Fibroblast of skin of right quadriceps (primary cell): ENCODE results near the gene TMEM74B.

Source experiments
- DNase-seq: peaks from one replicate; pipeline ENCODE4 v3.0.0-alpha.2; 2013

The TMEM74B gene

DNA sequence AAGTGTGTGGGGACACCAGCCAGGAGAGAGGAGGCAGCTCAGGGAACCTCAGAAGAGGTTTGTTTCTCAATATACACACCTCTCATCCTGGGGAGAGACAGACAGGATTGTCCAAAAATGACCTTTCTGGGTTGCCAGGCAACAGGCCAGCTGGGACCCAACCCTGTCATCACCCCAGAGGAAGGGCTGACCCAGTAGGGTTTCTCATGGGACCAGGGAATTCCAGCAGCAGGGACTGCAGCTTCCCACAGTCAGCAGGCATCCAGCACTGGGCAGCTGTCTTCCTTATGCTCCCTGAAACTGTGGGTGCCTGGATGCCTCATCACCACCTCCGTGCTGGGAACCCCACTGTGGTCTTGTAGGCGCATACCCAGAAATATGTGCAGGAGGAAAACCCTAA lies 19.8 kb upstream of the TMEM74B start:
- DNase-seq, result no peak

DNA sequence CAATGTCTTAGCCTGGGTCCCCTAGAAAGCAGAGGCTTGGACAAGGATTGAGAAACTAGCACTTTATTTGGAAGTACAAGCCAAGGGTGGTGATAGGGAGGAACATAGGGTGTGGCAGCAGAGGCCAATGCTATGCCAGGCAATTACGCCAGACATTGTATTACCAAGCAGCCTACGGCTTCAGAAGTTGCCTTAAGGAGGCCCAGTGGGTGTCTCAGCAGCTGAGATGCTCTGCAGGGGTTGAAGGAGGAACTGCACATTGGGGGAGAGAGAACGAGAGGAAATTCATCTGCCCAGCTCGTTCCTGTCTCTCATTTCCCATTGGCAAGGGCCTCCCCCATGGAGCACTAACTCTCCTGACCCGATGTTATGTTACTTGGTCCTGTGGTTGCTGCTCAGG lies 19.3 kb upstream of the TMEM74B start:
- no peak for DNase-seq

DNA sequence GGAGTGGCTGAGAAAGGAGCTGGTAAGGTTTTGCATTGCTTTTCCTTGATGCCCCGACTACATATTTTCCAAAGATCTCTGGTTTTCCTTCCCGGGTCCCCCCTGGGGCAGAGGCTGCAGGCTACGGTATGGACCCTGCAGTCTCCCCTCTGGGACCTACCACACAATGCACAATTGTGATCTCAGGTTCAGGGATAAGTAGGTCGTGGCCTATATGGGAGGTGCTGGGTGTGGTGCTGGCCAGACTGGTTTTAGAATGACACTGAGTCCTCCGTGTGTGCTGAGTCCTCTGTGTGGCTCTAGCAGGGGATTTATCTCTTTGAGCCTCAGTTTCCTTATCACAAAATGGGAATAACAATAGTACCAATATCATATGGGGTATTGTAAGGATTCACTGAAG lies 18.8 kb upstream of the TMEM74B start:
- DNase-seq, result no peak

DNA sequence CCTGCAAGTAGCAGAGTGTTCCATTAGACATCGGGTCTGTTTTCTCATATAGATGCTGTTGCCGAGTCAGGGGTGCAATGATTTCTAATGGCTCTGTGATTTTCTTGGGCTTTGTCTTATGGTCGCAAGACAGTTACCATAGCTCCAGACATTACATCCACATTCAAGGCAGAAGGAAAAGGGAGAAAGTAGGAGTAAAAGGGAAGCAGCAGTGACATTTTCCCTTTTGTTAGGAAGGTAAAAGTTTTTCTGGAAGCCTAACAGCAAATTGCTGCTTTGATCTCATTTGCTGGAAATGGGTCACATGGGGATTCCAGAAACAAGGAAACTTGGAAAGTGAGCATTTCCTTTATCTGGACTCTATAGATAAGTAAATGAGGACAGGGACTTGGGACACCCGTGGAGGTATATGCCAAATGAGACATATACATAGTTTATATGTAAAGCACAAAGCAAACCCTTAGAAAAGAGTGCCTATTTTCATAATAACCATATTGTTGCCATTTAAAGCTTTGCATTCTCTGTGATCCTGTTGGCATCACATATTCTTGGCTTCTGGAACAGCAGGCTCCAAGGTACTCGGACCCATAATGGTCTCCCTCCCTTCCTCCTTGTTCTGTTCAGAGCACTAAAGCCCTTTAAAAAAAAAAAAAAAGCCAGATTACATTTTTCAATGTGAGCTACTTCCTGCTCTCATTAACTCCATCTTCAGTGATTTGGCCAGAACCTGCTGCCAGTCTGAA lies 18.2 kb upstream of the TMEM74B start, which contains the start of gene C20orf202:
Gene C20orf202 (plus strand): TSS at position 693 of the 743 bp plus-strand sequence. CDS start 132 bp downstream, outside the sequence.
- no peak for DNase-seq

DNA sequence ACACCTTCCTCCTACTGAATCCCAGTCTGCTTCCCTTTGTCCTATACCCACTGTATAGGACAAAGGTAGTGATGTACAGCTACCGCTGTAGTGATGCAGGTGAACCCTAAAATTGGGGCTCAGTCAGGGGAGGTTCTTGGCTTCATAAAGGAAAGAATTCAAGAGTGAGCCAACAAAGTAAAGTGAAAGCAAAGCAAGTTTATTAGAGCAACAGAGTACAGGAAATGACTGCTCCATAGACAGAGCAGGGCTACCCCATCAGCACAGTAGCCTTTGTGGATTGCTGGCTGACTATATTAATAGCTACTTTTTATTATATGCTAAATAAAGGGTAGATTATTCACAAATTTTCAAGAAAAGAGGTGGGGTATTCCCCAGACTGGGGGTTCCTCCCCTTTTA lies 15.2 kb upstream of the TMEM74B start:
- no peak for DNase-seq

DNA sequence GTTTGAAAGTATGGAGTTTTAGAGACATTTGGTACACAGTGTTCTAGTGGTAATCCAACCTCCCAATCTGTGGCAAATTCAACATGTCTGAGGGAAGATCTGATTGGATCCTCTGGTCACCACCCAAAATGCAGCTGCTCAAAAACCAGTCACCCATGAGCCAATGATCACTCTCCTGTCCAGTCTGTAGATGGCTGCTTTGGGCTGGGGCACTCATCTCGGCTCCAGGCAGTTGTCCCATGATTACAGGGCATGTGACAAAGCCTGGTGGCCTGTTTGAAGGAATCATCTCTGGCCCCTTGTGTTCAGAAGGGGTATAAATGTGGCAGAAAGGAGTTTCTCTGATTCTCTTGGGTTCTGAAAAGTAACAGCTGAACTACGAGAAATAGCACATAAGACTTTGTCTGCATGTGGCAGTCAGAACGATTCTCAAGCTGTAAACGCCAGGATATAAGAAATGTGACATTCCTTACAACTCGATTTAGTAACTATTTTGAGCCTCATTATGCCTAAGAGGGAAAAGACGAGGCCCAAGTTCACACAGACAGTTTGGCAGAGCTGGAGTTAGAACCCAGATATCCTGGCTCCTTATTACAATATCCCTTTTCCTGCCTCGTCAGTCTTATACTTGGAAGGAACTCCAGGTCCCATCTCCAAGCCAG lies 14.6 kb upstream of the TMEM74B start:
- DNase-seq, result no peak

DNA sequence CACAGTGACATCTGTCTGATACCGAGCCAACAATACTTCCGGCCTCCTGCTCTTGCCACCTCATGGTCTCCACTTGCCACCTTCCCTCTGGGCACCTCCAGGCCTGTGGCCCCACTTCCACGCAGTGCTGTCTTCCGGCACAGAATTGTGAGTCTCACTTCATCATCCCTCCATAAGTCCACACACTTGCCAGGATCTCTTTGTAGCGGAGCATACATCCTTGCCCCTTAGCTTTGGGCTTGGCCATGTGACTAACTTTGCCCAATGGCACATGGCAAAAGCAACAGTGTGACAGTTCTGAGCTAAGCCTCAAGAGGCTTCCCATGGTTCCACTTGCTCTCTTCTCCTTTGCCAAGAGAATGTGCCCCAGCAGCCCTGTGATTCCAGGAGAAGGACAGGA lies 14.0 kb upstream of the TMEM74B start:
- DNase-seq, result no peak

DNA sequence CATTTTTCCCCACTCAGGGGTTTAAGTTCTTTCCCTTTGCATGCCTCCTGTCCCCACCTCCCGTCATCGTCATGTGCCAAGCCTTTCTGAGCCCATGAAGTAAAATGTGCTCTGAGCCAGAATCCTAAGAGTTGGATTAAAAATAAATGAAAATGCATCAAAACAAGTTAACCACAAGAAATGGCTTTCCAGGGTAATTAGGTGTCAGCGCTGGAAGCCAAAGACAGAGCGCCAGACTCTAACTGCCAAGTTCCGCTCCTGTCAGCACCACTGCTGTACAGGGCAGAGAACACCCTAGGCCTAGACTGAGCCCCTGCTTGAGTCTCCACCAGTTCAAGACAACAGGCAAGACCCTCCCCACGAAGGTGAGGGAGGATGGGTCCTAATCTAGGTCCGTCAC lies 13.0 kb upstream of the TMEM74B start:
- DNase-seq, result no peak

DNA sequence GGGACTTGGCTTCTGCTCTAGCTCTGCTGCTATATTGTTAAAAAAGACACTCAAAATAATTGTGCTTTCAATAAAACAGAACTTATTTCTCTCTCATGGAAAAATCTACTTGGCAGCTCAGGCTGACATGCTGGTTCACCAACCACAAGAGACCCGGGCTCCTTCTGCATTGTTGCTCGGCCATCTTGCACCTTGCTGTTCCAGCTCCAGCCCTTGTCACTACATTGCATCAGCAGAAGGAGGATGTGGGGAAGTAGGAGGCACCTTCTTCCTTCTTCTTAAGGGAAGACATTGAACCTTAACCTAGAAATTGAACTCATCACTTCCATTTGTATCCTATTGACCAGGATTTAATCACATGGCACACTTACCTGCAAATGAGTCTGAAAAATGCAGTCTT lies 11.9 kb upstream of the TMEM74B start:
- no peak for DNase-seq

DNA sequence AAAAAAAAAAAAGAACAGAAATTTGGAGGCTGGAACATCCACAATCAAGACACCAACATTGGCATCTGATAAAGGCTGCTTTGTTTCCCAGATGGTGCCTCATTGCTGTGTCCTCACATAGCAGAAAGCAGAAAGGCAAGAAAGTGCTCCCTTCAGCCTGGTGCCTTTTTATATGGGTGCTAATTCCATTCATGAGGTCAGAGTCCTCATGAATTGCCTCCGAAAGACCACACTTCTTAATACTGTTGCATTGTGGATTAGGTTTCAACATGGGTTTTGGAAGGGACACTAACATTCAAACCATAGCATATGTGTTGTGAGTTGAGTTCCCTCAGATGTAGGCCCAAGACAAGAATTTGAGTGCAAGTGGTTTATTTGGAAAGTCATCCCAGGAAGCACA lies 10.4 kb upstream of the TMEM74B start:
- no peak for DNase-seq

DNA sequence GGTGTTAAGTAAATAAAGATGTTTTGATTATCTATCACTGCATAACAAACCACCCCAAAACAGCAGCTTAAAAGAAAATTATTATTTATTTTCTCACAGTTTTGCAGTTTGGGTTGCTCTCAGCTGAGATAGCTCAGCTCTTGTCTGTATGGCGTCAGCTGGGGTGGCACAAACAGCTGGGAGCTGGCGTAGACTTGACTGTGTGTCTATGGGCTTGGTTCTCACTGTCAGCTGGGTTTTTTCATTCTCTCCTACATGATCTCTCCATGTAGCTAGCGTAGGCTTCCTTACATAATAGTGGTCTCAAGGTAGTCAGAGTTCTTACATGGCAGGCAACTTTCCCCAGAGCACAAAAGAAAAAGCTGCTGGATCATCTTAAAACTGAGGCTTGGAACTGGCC lies 6.5 kb upstream of the TMEM74B start:
- DNase-seq, result no peak

DNA sequence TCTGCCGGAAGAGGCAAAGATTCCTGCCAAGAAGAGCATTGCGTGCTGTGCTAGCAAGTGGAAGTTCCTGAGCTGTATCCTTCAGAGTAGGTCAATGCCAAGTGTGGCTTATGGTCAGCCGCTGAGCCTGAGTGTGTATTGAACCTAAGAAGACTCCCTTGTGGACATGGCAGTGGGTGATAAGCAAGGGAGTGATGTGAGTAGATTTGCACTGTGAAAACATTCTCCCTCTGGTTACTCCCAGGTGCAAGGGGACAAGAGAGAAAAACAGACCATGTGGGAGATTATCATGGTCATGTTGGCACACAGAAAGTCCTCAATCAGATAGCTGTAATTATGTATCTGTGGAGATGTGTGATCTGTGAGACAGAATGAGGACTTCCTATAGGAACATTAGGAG lies 6.1 kb upstream of the TMEM74B start:
- no peak for DNase-seq

DNA sequence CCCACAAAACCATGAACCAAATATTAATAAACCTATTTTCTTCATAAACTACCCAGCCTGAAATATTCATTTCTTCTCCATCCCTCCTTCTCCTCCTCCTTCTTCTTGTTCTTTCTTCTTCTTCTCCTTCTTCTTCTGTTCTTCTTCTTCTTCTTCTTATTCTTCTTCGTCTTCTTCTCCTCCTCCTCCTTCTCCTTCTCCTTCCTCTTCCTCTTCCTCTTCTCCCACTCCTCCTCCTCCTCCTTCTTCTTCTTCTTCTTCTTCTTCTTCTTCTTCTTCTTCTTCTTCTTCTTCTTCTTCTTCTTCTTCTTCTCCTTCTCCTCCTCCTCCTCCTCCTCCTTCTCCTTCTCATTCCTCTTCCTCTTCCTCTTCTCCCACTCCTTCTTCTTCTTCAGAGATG lies 5.0 kb upstream of the TMEM74B start:
- no peak for DNase-seq

DNA sequence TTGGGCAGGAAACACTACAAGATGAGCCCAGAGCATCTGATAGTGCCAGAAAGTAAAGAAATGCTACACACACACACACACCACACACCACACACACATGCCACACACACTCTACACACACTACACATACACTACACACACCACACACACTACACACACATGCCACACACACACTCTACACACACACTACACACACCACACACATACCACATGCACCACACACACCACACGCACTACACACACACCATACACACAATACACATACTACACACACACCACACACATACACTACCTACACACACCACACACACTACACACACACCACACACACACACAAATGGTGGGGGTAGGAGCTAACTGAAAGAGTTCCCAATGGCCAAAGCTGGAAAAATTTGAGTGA lies 3.6 kb upstream of the TMEM74B start:
- DNase-seq, result no peak

DNA sequence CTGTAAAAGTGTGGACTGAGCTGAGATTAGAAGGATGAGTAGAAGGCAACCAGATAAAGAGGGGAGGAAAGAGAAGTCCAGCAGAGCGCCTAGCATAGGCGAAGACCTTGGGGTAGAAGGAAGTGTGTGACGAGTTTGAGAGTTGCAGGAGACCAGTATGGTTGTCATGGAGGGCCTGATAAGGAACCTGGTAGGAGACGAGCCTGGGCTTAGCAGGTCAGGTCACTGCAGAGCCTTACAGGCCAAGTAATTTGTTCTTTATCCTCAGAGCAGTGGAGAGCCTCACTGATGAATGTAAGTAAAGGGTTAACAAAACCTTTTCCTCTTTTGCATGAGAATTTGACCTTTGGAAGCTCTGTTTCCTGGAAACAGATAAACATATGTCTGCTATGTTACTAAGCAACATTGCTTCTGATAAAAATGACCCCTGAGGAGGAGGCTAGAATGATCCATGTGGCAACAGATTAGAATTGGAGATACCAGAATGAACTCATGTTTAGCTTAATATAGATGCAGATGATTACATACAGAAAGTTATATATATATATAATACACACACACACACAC lies 2.9 kb upstream of the TMEM74B start:
- no peak for DNase-seq

DNA sequence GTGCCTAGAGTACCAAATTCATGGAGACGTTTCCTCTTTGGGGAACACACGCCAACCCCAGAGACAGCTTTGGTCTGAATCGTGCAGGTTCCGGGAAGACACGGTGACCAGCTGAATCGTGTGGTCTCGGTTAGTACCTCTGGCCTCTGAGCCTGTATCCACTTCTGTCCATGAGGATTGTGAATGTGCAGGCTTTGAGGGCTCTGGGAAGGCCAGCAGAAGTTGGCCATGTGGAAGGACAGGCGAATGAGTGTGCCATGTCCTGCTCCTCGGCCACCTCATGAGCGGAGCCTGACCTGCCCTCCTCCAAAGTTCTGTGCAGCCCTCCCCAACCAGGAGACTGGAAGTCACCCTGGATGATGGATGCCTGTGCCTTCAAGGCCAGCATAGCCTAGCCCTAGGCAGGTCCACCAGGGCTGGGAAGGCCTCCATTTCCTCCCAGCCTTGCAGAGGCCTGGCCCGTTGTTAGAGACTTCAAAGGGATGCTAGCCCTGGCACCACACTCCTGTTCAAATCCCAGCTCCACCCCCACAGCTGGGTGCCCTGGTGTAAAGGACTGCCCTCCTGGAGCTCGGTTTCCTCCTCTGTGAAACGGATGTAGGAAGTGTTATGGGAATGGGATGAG lies 1.7 kb upstream of the TMEM74B start:
- DNase-seq, result no peak

DNA sequence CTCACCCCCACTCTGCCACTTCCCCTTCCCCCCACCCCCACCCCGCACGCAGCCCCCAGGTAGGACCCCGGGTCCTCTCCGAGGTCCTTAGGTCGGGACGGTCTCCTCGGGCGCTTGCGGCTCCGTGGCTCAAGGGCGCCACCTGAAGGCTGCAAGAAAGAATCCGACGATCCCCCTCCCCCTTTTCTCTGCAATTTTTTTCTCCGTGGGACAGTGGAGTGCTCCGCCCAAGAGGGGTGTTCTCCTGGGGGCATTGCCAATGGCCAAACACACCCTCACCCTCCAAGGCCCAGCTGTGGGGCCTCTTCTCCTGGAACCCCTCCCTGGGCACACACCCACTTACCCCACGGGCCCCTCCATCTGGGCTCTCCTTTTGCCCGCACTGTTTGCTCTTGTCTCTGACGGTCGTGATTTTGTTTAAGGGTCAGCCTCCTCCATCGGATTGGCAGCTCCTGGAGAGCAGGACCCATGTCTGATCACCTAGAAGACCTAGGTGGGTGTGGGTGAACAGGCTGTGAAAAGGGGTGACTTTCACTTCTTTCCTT lies 1.1 kb upstream of the TMEM74B start:
- DNase-seq, result peak; percentile 39

DNA sequence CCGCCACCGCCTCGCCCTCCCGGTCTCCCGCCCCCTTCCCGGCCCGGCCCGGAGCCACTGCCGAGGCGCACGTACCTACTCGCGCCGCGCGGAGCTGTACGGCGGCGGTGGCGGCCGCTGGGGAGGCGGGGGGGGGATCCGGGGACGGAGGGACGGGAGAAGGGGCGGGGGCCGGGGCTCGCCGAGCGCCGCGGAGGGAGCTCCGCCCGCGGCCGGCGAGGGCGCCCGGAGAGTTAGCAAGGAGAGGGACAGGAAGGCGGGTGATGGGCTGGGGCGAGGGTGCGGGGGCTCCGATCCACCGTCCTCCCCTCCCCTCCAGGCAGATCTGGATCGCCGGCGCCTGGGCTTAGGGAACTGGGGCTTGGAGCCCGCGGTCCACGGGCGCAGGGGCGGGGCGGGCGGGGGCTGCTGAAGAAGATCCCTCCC lies 548 bp upstream of the TMEM74B start:
- no peak for DNase-seq

DNA sequence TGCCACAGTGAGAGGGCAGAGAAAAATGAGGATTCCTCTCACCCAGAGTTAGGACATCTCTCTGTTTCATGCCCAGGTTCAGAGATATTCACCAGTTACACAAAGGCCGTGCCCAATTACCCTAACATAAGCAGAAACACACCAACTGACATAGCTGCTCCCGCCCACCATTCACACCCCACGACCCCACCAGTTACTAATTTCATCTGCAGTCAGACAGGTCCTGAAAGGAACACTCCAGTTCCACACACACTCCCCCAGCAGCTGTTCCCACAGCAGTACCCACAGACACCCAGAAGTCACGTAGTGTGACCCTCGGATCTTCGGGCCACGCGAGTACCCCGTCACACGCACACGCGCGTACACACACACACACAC lies 532 bp downstream of the TMEM74B start:
- no peak for DNase-seq

DNA sequence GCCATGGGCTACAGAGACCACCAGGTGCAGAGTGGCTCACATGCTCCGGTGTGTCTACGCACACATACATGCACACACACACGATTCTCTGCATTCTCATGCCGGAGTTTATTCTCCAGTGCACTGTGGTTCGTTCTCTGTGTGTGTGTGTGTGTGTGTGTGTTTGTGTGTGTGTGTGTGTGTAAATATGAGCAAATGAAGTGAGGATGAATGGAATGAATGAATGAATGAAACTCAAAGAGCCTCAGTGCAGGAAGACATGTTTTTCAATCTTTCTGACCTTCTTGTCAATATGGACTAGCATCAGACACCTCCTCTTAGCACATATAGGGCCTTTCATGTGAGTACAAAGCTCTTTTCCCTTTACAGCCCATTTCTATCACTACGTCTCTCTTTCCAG lies 1.6 kb downstream of the TMEM74B start:
- DNase-seq, result no peak

DNA sequence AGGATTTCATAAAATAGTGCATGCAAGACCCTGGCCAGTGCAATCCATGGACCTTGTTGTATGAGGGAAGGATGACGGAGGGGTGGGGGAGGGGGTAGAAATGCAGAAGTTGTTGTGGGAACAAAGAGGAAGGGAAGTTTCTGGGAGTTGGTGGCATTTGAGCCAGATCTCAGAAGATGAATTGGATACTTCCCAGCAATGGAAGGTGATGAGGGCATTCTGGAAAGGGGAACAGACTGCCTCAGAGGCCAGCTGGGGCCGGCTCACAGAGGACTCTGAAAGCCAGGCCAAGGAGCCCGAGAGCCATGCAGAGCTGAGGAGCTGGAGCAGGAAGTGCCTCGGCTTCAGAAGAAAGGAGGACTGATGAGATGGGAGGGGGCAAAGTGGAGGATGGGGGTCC lies 2.7 kb downstream of the TMEM74B start:
- no peak for DNase-seq

DNA sequence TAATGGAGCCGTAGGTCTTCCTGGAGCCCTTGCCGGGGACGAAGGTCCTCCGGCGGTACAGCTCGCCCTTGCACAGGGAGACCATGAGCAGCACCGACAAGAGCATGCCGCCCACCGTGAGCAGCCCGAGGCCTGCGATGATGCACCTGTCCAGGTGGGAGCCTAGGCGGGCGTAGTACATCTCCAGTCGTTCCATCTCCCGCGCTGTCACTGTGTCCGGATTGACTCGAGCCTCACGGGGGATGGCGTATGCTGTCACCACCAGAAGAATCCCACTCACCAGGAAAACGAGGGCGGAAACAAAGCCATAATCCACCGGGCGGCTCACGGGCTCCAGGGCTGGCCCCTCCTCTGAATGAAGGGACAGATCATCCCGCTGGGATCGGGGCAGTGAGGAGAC lies 3.8 kb downstream of the TMEM74B start:
- DNase-seq, result no peak

DNA sequence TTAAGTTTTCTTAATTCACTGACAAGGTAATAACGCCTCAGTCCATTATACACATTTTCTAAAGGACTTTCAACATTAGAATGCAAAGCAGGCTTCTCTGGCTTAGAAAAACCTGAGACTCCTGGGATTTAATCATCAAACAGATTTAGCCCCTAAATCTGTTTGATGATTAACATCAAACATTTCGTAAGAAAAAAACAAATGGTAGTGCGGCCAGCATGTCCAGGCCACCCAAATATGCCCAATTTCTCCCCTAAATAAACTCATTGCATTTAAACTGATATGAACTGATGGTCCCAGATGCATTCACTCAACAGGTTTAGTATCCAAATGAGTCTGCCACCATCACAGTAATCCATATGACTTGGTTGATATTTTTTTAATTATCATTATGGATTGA lies 6.2 kb downstream of the TMEM74B start:
- no peak for DNase-seq

DNA sequence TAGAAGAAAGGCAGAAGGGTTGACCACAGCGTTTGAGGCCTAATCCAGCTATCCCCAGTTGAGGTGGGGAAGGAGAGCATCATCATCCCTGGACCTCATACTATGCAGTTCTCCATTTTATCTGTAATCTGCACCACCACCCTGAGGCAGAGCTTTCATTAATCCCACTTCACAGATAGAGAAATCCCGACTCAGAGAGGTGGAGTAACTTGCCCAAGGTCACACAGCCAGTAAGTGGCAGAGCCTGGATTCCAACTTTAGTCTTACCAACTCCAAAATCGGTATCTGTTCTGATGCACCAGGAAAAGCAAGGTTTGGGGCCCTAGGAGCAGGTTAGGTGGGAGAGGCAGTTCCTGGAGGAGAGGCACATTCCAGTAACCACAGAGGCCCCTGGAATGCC lies 6.7 kb downstream of the TMEM74B start:
- DNase-seq, result no peak
